Hepatocyte (in vitro differentiated cells): ENCODE results near the gene SLC38A9.

ENCODE experiments used
- CTCF ChIP-seq: fragments of 200-600 bp; sonication (generic); IDR thresholded peaks from 2 replicates; pipeline ENCODE4 v1.5.1; 2016; ENCODE audit warnings: antibody characterized with exemption, mild to moderate bottlenecking; ENCODE audit not compliant: poor library complexity
- EZH2 ChIP-seq: fragments of 200-600 bp; sonication (generic); IDR thresholded peaks from 2 replicates; pipeline ENCODE4 v1.6.1; 2016; ENCODE audit warnings: antibody characterized with exemption, mild to moderate bottlenecking, borderline replicate concordance
- EZH2phosphoT487 ChIP-seq: fragments of 200-600 bp; sonication (generic); IDR thresholded peaks from one replicate; pipeline ENCODE4 v1.6.1; 2018; ENCODE audit warnings: antibody characterized with exemption, mild to moderate bottlenecking, low read depth, moderate library complexity; ENCODE audit not compliant: unreplicated experiment, severe bottlenecking

- no peak for TF ChIP-seq CTCF
- no peak for TF ChIP-seq EZH2phosphoT487
- TF ChIP-seq EZH2 = no peak
These were observed 132.1 kb downstream of the SLC38A9 start for GRCh38 chr5:55580042-55580441.
